ENCODE results near the gene PDLIM5.

PDLIM5 gene

GRCh38 chr4:94534401-94535312 is 82.9 kb downstream of the PDLIM5 start:
- H3K36me3 ChIP-seq (replicated peaks) = no peaks in the 10 kb centered on the region
- TF ChIP-seq CTCF (IDR thresholded peaks at IDR 0.05; ENCODE audit: low read depth, low read length, missing control alignments) = no peak
- in situ Hi-C loops (cut with HindIII; ENCODE audit: low pct_ligation_motif_present, low sequenced_read_pairs) = no loop called here
- H3K4me3 ChIP-seq (ENCODE audit: low read depth, low read length) = no peak overlapping the region
- H3K27ac ChIP-seq = no peak overlapping the region
- no peaks in the 10 kb centered on the region for H3K27me3 ChIP-seq (replicated peaks)
- no peak for DNase-seq

DNA sequence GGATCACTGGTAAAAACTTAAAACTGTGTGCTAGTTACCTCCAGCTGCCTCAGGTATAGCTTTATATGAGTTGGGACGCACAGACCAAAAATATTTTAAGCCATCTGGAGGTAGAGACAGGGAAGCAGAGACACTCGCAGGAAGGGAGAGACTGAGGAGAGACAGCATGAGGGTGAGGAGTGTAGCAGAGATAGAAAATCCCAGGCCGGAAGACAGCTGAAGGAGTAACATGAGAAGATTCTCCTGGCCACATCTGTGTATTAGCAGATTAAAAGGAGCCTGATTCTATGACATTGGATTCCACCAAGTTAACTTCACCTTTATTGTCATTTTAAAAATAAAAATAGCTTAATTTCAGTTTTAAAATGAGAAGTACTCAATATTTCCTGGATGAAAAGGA is 84.3 kb downstream of the PDLIM5 start:
- H3K27ac ChIP-seq = no peak overlapping the region

DNA sequence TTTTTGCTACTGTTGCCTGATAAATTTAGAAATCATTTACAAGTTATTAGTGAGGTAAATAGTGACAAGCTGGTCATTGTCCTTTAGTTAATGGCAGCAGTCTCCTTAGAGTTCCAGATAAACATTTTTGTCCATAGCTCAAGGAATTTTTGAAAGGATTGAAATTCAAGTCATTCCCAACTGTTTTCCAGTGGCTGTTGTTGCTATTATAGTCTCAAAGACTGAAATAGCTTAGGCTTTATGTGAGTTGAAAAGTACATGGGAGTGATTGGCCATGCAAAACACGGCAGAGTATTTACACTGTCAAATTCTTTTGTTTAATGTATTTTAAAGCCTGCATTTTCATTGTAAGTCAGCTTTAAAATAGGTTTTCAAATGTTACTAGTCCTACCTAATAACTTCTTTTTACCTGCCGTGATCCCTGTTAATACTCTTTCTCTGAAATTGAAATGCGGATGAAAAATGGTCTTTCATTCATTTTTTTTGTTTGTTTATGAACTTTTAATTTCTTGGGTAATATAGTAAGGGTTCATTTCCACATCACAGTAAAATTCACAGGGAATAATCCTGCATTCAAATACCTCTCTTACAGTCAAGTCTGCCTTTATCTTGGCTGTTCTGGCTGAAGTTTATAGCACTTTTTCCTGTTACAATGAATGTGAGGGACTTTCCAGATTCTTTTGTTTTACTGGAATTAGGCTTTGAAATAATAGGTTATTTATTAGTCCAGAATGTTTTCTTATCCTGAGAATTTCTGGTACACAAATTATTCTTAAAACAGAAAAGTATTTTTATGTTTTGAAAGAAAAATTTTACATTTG is 85.1 kb downstream of the PDLIM5 start:
- in situ Hi-C loops (cut with HindIII; ENCODE audit: low pct_ligation_motif_present, low sequenced_read_pairs) = no loop called here

More for the DNA sequence above, 84.3 kb downstream of the PDLIM5 start:
- Histone ChIP-seq H3K36me3 (replicated peaks) (no peaks in the 10 kb centered on the region), H3K4me3 (ENCODE audit: low read depth, low read length) (no peak overlapping the region), H3K27me3 (replicated peaks) (no peaks in the 10 kb centered on the region)
- no peak for DNase-seq
- in situ Hi-C loops (cut with HindIII; ENCODE audit: low pct_ligation_motif_present, low sequenced_read_pairs) = no loop called here
- no peak for TF ChIP-seq CTCF (IDR thresholded peaks at IDR 0.05; ENCODE audit: low read depth, low read length, missing control alignments)

GRCh38 chr4:94537921-94538628 is 86.3 kb downstream of the PDLIM5 start:
- Histone ChIP-seq H3K4me3 (ENCODE audit: low read depth, low read length) (no peak overlapping the region), H3K27me3 (replicated peaks) (no peaks in the 10 kb centered on the region), H3K36me3 (replicated peaks) (no peaks in the 10 kb centered on the region), H3K27ac (peak overlapping the region; percentile 6)
- no peak for TF ChIP-seq CTCF (IDR thresholded peaks at IDR 0.05; ENCODE audit: low read depth, low read length, missing control alignments)
- no peak for DNase-seq
- in situ Hi-C loops (cut with HindIII; ENCODE audit: low pct_ligation_motif_present, low sequenced_read_pairs) = no loop called here

More for the DNA sequence above, 85.1 kb downstream of the PDLIM5 start:
- TF ChIP-seq CTCF (IDR thresholded peaks at IDR 0.05; ENCODE audit: low read depth, low read length, missing control alignments) = no peak
- no peaks in the 10 kb centered on the region for H3K36me3 ChIP-seq (replicated peaks)
- no peaks in the 10 kb centered on the region for H3K27me3 ChIP-seq (replicated peaks)
- peak overlapping the region; percentile 4 for H3K27ac ChIP-seq
- no peak for DNase-seq
- H3K4me3 ChIP-seq (ENCODE audit: low read depth, low read length) = no peak overlapping the region

DNA sequence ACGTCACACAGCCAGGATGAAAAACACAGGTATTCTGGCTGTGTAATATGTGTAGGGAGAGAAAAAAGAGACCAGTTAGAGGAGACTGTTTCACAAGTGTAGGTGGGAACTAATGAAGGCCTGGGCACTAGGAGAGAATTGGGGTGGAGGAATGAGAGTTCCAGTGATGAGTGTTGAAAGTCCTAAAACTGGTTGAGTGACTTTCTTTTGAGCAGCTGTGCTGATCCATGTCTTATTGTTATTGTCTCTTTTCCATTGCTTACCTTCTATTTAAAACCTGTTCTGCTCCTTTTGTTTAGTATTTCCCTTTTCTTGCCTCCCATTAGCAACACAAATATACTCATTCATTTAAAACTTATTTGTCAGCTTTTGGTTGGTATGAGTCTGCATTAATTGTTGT is 88.7 kb downstream of the PDLIM5 start:
- no peak overlapping the region for H3K4me3 ChIP-seq (ENCODE audit: low read depth, low read length)
- in situ Hi-C loops (cut with HindIII; ENCODE audit: low pct_ligation_motif_present, low sequenced_read_pairs) = no loop called here
- DNase-seq = no peak
- H3K27me3 ChIP-seq (replicated peaks) = no peaks in the 10 kb centered on the region
- H3K36me3 ChIP-seq (replicated peaks) = peaks cover 2% of the 10 kb centered on the region
- H3K27ac ChIP-seq = no peak overlapping the region
- TF ChIP-seq CTCF (IDR thresholded peaks at IDR 0.05; ENCODE audit: low read depth, low read length, missing control alignments) = no peak
